ENCODE results near the gene SLC25A53. TPM values are rescaled to one million over a fixed set of nuclear protein-coding genes. Genes with fewer than 3 reads are reported as not detected.
"Not testable (repeated sequence)": the region's sequence is repeated elsewhere in the genome, so short reads cannot be mapped to it uniquely, and the experiment has no call there.

The SLC25A53 gene
- total RNA-seq, 1 experiment from 2014 or later = 7.4 TPM

DNA sequence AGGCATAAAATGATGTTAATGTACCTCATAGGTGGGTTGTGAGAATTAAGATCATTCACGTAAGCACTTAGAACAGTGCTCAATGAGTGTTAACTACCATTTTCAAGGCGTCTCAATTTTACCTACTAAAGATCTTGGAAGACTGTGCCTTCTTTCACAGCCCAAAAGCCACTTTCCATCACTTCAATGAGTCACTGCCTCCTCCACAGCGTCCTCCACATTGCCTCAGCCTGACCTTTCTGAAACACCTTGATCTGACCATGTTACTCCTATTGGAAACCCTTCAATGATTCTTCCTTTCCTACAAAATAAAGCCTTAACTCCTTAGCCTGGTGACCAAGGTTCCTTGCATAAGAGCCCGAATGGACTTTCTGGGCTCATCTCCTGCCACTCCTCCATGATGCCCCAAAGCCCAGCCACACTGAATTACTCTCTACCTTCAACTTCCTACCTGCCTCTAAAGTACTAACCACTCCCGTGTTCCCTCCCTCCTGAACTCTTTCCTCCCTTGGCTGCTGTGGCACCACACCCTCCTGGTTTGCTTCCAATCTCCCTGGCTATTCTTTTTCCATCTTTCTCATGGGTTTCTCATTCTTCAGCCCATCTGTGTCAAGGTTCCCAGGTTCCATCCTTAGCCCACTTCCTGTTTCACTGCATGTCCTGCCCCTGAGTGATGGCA, 22.1 kb downstream of the SLC25A53 start:
- DNase-seq (ENCODE audit: low spot score) = no peak

DNA sequence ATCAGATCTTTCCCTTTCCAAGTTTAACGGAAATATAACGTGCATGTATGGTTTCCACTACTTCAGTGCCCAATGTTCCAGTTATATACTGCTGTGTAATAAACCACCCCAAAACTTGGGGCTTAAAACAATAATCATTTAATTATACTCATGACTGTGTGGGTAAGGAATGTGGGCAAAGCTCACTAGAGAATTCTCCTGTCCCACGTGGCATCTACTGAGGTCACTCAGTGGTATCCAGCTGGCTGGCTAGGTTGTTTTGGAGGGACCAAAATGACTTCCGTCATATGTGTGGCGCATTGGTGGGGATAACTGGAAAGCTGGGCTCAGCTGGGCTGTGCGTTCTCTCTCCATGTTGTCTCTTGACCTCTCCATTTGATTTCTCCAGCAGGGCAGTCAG, 26.0 kb downstream of the SLC25A53 start:
- DNase-seq (ENCODE audit: low spot score) = no peak

DNA sequence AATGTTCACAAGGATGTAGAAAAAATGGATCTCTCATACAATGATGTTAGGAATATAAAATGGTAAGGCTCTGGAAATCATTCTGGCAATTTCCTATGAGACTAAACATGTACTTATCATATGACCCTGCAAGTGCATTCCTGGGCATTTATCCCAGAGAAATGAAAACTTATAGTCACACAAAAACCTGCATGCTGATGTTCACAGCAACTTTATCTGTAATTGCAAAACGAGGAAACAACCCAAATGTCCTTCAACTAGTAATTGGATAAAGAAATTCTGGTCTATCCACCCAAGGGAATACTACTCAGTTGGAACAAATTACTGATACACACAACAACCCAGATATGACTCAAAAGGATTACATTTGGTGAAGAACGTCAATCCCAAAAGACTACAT, 30.0 kb downstream of the SLC25A53 start:
- DNase-seq (ENCODE audit: low spot score) = no peak

DNA sequence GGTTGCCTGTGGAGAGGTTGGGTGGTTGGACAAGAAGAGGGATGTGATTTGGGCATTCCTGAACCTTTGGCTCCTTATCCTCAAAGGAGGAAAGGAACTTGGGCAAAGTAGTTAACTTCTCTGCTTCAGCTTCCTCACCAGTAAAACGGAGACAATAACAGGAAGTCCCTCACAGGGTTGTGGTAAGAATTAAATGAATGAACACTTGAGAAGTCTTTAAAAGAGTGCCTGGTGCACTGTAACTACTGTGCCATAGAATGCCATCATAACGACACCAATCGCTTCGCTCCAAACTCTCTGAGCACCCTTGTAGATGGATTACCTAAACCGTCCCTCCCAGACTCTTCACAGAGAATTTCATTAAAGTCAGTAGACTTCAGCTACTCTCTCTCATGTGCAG, 34.0 kb downstream of the SLC25A53 start:
- DNase-seq (ENCODE audit: low spot score) = no peak

DNA sequence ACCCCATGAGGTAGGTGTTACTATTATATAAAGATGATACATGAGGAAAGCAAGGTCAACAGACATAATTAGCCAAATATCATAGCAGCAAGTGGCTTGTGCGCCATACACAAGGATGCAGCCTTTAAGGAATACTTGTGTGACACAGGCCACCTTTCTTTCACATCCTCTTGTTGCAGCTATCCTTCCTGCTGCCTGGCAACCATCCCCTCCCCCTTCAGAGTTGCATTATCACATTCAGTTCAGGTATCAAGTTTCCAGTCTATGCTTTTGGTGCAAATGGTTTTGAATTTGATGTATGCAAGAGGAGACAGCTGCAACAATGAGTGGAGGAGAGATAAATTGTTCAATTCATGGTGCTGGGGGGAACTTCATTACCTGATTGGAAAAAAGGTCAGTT, 38.0 kb downstream of the SLC25A53 start:
- DNase-seq (ENCODE audit: low spot score) = no peak

DNA sequence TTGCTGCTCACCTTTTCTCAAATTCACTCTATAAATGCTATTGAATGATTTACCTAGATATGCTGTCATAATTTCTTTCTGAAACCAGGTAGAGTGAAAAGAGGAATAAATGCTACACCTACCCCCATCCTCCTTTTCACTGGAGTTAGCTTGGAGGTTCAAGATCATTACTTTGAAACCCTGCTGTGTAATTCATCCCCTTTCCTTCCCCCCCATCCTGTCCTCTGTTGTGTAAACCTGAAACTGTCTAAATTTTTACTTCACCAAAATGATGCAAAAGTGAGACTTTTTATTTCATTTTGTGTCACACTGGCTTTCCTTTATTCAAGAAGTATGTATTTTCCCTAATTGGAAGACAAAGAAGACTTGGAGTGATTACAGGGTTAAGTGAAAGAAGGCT, 39.0 kb downstream of the SLC25A53 start:
- DNase-seq (ENCODE audit: low spot score) = no peak

DNA sequence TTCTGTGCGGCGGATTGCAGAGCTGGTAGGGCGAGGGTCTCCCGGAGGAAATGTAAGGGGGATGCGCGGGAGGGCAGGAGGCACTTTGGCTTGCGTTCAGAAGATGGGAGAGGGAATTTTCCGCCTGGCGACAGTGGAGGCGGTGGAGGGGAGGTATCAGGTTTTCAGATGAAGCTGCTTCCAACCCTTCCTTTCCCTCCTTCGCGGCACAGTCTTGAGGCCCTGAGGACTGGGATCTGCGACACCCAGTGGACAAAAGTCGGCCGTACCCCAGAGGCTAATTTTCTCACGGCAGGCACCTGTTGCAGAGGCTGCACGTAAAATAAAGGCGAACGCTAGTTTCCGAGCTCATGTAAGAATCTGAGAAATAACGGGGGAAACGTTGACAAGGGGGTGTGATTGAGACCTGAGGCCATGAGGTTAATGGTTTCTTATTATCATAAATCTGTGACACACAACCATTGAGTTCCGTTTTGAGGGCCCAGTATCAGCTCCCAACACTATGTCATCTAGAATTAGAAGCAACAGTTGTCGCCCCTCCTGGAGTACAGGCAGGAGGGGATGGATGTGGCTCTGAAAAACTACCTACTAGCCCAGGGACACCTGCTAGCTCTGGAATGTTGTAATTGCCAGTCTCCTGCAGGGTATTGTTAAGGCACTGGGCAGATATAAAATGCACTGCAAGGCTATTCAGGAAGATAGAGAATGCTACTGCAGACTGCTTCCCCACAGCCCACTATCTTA, 43.4 kb downstream of the SLC25A53 start:
- peak; percentile 10 for DNase-seq (ENCODE audit: low spot score)

DNA sequence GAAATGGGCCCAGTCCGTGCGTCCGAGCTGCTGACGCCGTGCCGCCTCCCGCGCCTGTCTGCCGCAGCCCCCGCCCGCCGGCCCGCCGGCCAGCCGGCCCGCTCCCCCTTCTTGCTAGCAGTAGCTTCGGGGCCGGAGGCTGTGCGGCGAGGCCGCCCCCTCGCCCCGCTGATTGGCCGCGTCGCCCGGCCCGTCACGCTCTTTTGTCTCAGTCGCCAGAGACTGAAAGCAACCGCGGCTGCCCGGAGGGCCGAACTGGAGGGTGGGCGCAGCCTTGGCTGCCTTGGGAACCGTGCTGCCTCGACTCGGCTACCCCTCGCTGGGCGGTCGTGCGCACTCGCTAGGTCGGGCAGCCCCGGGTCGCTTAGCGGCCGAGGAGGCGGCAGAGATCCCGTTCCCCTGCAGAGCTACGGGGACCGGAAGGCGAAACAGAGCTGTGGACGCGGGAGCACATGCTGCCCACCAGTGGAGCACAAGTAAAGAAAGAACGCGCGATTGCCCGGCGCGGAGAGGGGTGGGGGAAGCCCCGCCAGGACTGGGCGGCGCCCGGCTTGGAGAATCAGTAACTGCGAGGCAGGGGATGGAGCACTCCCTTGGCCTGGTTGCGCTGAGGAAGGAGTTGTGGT, 44.4 kb downstream of the SLC25A53 start, which contains the start of gene ZCCHC18:
Gene ZCCHC18, plus strand, starts transcription at position 198 of the 626 bp plus-strand sequence. CDS start 1,589 bp downstream, outside the sequence.
- no peak for DNase-seq (ENCODE audit: low spot score)

DNA sequence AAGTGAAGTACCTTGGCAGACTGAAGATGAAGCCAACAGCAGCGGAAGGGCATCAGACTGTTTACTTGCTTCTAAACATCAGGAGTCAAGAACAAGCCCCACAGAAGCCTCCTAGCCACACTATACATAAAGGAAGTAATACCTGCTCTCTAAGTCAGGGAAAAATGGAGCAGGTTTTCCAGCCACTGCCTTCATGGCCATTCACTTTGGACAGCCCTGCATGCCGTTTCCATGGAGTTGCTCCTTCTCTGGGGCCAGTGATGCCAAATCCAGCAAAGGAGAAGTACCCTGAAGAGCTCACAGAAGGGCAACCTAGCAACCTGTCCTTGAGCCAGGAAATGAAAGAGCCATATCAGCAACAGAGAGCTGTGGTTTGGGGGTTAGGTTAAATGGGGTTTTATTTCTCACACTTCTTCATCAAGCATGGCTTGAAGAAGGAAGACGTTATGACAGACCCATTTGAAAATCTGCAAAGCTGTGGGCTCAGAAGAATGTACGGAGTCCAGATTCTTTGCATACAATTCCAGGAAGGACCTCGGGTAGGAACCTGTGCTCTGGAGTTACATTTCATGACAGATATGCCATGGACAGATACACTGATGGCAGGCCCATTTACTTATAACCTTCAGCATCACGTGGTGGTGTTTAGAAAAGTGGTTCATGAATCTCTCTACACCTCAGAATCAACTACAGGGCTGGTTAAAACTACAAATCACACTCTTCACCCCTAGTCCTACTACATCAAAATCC, 46.1 kb downstream of the SLC25A53 start:
- not testable (repeated sequence) for DNase-seq (ENCODE audit: low spot score)

DNA sequence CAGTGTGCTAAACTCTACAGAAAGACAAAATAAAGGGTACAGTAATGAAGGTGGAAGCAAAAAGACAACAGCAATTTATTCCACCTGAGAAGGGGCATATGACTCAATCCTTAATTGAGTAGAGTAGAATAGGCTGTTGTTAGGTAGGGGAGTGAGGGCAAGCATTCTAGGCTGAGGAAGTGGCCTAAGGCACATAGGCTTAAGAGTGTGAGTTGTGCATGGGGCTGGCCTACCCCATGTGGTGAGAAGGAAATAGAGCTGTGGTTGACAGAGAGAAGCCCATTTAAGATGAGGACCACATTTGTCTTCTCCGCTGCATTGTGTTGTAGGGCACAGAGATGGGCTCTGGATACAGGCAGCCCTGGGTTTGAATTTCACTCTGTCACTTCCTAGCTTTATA, 47.9 kb downstream of the SLC25A53 start:
- no peak for DNase-seq (ENCODE audit: low spot score)

DNA sequence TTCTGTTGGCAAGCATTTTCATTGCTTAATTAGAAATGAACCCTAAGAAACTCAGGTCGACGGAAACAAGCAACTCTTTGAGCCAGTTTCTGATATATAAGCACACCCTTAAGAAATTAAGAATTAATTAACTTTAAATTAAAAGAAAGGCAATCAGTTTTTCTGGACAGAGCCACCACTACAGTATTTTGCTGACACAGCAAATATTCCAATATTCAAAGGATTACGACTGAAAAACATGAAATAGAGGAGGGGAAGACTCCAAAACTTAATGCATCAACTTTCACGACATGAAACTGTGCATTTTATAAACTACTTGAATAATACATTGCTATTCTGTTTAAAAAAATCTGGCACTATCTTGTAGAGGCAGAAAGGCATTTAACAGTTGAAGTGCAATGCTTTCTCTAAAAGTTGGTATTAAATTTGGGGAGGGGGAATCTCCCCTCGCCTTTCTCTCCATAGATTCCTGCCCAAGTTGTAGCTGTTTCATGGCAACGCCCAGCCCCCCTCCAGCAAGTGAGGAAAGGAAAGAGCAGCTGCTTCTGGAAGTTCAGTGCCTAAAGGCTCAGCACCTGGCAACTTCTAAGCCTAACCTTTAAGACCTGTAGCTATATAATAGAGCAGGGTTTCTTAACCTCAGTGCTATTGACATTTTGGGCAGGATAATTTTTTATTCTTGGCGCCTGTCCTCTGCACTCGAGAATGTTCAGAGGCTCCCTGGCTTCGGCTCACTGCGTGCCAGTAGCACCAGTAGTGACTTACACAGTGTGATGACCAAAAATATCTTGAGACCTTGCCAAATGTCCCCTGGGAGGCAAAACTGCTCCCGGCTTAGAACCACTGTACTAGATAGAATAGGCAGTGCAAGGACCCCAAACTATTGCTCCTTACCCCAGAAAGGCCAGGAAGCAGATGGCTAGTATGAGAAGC, 51.2 kb downstream of the SLC25A53 start:
- no peak for DNase-seq (ENCODE audit: low spot score)

DNA sequence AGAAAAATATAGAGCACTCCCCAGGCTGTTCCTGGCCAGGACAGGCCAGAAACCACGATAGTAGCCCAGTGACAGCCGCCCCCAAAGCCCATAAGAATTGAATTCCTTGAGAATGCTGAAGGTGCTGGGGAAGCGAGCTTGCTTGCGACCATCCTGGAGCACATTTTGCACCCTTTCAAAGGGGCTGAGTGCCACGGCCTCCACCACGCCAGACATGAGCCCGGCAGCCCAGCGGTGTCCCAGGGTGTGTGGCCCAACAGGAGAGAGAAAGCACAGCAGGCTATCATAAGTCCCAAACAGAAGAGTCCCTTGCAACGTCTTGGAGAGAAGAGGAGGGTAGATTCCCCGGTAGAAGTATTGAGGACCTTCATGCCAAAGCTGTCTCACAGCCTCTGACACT, 52.1 kb downstream of the SLC25A53 start:
- DNase-seq (ENCODE audit: low spot score) = no peak

DNA sequence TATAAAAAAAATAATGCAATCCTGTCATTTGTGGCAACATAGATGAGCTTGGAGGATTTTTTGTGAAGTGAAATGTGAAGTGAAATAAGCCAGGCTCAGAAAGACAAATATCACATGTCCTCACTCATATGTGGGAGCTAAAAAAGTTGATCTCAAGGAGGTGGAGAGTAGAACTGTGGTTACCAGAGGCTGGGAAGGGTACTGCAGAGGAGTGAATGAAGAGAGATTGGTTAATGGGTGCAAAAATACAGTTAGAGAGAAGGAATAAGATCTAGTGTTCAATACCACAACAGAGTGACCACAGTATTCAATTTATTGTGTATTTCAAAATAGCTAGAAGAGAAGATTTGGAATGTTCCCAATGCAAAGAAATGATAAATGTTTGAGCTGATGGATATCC, 57.9 kb downstream of the SLC25A53 start:
- DNase-seq (ENCODE audit: low spot score) = no peak

DNA sequence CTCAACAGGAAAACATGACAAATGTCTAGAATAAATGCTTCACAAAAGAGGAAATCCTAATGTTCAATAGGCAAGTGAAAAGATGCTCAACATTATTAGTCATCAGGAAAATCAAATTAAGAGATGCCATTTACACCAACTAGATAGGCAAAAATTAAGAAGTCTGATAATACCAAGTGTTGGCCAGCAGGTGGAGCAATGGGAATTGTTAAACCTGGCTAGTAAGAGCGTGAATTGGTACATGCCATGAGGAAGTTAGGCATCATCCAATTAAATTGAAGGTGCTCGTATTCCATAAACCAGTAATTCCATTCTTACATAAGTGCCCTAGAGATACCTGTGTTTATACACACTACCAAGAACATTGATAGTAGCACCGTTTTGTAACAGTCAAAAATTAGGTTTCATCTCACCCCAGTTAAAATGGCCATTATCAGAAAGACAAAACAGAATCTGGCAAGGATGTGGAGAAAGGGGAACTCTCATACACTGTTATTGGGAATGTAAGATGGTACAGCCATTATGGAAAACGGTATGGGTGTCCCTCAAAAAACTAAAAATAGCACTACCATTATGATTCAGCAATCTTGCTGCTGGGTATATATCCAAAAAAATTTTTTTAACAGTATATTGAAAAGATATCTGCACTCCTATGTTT, 58.5 kb downstream of the SLC25A53 start:
- peak; percentile 79 for DNase-seq (ENCODE audit: low spot score)

DNA sequence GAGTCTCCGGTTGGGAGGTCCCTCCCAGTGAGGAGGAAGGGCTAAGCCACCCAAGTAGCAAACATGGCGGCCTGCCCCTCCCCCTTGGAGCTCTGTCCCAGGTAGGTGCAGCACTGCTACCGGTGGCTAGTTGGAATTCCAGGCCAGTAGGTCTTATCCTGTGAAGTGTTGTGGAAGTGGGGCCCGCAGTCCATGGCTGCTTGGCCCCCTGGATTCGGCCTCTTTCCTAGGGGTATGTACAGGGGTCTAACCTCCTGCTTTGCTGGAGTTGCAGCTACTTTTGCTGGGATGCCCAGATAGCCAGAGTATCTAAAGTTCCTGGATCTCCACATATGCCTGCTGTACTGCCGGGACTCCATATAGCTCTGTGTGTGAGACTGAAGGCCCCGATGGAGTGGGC, 70.9 kb downstream of the SLC25A53 start:
- DNase-seq (ENCODE audit: low spot score) = no peak

DNA sequence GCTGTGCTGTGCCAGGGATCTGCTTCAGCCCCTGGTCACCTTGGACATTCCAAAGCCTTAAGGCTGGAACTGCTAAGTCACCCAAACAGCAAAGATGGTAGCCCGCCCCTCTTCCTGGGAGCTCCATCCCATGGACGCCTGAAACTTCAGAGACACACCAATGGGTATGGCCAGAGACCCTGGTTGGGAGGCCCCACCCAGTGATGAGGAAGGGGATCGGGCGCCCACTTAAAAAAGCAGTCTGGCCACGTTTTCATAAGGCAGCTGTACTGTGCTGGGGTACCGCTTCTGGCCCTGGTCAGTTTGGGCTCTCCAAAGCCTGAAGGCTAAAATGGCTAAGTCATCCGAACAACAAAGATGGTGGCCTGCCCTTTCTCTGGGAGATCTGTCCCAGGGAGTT, 71.3 kb downstream of the SLC25A53 start:
- DNase-seq (ENCODE audit: low spot score) = no peak

DNA sequence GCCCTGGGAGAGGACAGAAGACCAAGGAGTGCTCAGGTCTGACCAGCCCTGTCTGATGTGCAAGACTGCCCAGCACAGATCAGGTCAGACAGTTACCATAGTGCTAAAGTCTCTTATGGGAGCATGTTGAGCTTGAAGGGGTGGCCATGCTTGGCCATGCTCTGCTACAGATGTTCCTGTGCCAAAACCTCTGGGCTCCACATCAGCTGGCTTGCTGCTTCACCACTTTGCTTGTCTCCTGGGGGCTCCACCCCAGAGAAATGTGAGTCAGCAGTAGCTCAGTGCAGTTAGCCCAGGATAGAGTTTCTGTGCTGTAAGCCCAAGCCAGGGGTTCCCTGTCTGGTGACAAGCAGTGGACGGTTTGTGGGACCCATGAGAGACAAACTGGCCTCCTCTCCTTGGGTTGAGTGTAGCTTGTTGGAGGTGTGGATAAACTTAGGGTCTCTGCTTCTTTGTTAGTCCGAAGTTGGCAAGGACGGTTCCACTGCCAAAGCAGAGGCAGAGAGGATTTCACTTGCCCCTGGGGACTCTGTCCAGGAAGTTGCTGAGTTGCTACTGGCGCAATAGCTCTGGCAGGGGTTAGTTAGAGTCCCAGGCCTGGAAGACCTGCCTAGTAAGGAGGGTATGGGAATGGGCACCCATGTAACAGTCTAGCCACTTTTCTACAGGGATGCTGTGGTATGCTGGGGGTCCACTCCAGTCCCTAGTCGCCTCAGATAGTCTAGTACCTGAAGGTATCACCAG, 72.1 kb downstream of the SLC25A53 start:
- DNase-seq (ENCODE audit: low spot score) = no peak

DNA sequence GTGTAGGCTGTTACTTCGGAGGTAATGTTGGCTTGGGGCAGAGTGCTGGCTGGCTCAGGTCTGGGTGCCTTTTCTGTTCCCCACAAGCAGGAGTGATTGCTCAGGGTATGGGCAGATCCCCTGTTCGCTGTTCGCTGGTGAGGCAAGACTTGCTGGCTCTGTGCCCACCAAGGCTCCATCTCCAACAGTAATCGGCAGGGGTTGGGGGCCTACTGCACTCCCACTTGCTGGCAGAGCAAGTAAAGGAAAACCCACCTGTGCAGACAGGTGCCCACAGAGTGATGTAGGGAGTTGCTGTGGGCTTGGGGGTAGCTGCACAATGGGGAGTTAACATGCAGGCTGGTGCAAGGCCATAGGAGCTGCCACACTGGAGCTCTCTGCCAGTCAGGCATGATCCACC, 72.7 kb downstream of the SLC25A53 start:
- DNase-seq (ENCODE audit: low spot score) = no peak

DNA sequence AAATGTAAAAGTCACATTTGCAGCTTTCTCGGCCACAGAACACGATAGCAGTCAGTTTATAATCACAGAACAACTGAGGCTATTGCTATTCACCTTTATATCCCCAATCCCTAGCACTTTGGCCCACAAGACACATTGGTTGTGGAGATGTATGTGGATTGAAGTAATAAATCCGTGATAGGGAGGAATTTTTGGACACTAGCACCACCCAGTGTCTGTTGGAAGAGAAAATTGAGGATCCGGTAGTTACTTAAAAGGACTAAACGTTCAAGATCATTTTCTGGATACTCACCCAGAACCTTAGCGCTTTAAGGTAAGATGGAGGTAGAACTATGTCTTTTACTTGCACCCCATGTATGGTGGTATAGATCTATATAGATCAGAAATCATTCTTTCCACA, 79.0 kb downstream of the SLC25A53 start:
- DNase-seq (ENCODE audit: low spot score) = not testable (repeated sequence)
